K562 (cell line): Measurements from ENCODE around the gene RASGRP1.

Experiments
- GABPA ChIP-seq: fragments of 200-800 bp; sonication (Bioruptor generic); conservative IDR thresholded peaks from 2 replicates; pipeline ENCODE4 v1.6.1; 2016; ENCODE audit warnings: low read depth, missing genetic modification characterization, missing compliant biosample characterization
- HDAC2 ChIP-seq: fragments of 450-650 bp; IDR thresholded peaks from 2 replicates; pipeline ENCODE4 v1.6.1; 2016; ENCODE audit warnings: mild to moderate bottlenecking
- KAT7 ChIP-seq: sonication (generic); formaldehyde crosslinking; IDR thresholded peaks from 2 replicates; pipeline ENCODE4 v1.8.0; 2022; ENCODE audit warnings: missing genetic modification reagents, mild to moderate bottlenecking, borderline replicate concordance
- SMAD3 ChIP-seq: fragments of 450-650 bp; formaldehyde crosslinking; conservative IDR thresholded peaks from 2 replicates; pipeline ENCODE4 v1.4.0; 2020; ENCODE audit warnings: mild to moderate bottlenecking
- TGIF2 ChIP-seq: sonication (generic); formaldehyde crosslinking; IDR thresholded peaks from 2 replicates; pipeline ENCODE4 v1.8.1; 2022; ENCODE audit warnings: mild to moderate bottlenecking, missing genetic modification reagents, moderate library complexity
- ZBTB7A ChIP-seq: IDR thresholded peaks from 2 replicates; pipeline ENCODE4 v1.6.1; 2011; ENCODE audit warnings: low read depth, mild to moderate bottlenecking, low read length, moderate library complexity, borderline replicate concordance; ENCODE audit not compliant: control insufficient read depth

DNA sequence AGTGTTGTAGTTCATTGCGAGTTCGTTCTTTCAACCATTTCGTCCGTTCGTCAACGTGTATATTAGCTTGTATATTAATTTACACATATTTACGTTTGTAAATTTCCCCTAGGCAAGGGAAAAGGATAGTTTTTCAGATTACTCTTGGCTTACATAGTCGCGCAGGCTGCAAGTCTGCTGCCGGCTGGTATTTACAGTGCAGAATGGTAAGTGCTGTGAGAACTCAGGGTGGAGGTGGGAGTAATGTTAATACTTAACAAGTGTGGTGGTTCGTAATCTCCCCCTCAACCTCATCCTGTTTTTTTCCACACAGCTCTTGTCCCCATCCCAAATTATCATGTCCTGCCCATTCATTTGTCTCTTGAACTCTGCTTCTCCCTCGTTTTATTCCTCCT, 109.9 kb downstream of the RASGRP1 start:
- TF ChIP-seq SMAD3 (no peak), TGIF2 (CRISPR knock-in tag) (no peak), HDAC2 (no peak), ZBTB7A (no peak), KAT7 (no peak), GABPA (tag) (no peak)
